CD1c-positive myeloid dendritic cell (primary cell): Measurements from ENCODE around the gene ATF5.
A peak's percentile ranks its signal among the peaks of the same experiment; 100 is the strongest.
"Not testable (repeated sequence)": the region's sequence is repeated elsewhere in the genome, so short reads cannot be mapped to it uniquely, and the experiment has no call there.

Source experiments
- DNase-seq: peaks from one replicate; pipeline ENCODE4 v3.0.0-alpha.2; 2016; ENCODE audit errors: extremely low spot score

Gene ATF5

GRCh38 chr19:49949742-49950589, 21.0 kb downstream of the ATF5 start:
- DNase-seq, result no peak

GRCh38 chr19:49950590-49950948, 21.6 kb downstream of the ATF5 start:
- DNase-seq, result no peak

GRCh38 chr19:49950956-49951526, 22.0 kb downstream of the ATF5 start:
- no peak for DNase-seq

GRCh38 chr19:49951806-49952478, 22.9 kb downstream of the ATF5 start:
- no peak for DNase-seq

- no peak for DNase-seq
Observed at GRCh38 chr19:49952479-49952836, 23.5 kb downstream of the ATF5 start.

GRCh38 chr19:49952906-49953305, 23.9 kb downstream of the ATF5 start:
- no peak for DNase-seq

- peak; percentile 85 for DNase-seq
Observed at GRCh38 chr19:49953416-49953815, 24.4 kb downstream of the ATF5 start.

GRCh38 chr19:49954092-49954829, 25.3 kb downstream of the ATF5 start:
- peak; percentile 50 for DNase-seq

GRCh38 chr19:49954933-49955332, 25.9 kb downstream of the ATF5 start:
- DNase-seq, result no peak

- DNase-seq, result no peak
Observed at GRCh38 chr19:49956115-49956495, 27.1 kb downstream of the ATF5 start.

GRCh38 chr19:49957262-49957915, 28.4 kb downstream of the ATF5 start:
- DNase-seq, result no peak

GRCh38 chr19:49958144-49958543, 29.1 kb downstream of the ATF5 start:
- not testable (repeated sequence) for DNase-seq

GRCh38 chr19:49958596-49958995, 29.6 kb downstream of the ATF5 start:
- not testable (repeated sequence) for DNase-seq

GRCh38 chr19:49959892-49960291, 30.9 kb downstream of the ATF5 start:
- not testable (repeated sequence) for DNase-seq

GRCh38 chr19:49960980-49961379, 32.0 kb downstream of the ATF5 start, which contains the start of gene SIGLEC11:
Gene SIGLEC11, minus strand, starts transcription at chr19:49961172. Its CDS starts 91 bp downstream, at chr19:49961081.
- peak; percentile 52 for DNase-seq

- DNase-seq, result peak; percentile 72
Observed at GRCh38 chr19:49968279-49968922, 39.4 kb downstream of the ATF5 start.

GRCh38 chr19:49969355-49969754, 40.4 kb downstream of the ATF5 start:
- peak; percentile 69 for DNase-seq

- DNase-seq, result no peak
Observed at GRCh38 chr19:49971991-49972411, 43.0 kb downstream of the ATF5 start.

GRCh38 chr19:49972841-49973240, 43.8 kb downstream of the ATF5 start:
- DNase-seq, result no peak

- peak; percentile 84 for DNase-seq
Observed at GRCh38 chr19:49973987-49974386, 45.0 kb downstream of the ATF5 start.

- DNase-seq, result no peak
Observed at GRCh38 chr19:49975051-49975450, 46.0 kb downstream of the ATF5 start.
